Measurements from ENCODE around the gene NNMT. TPM values are rescaled to one million over a fixed set of nuclear protein-coding genes. Genes with fewer than 3 reads are reported as not detected.
A peak's percentile ranks its signal among the peaks of the same experiment; 100 is the strongest.

The NNMT gene
- total and polyA plus RNA-seq, 2 experiments from 2014 or later = 150 to 385 TPM

- Histone ChIP-seq H3K27me3 (no peaks in the 10 kb centered on the region), H3K4me3 (no peak overlapping the region), H3K9me3 (ENCODE audit: low read depth) (no peaks in the 10 kb centered on the region), H3K9me2 (replicated peaks; ENCODE audit: insufficient read depth) (no peaks in the 10 kb centered on the region), H3K27ac (peak overlapping the region; percentile 38), H3K79me2 (no peaks in the 10 kb centered on the region), H3K4me2 (no peak overlapping the region), H3K4me1 (ENCODE audit: insufficient read depth) (peaks cover 6% of the 10 kb centered on the region), H2AFZ (no peak overlapping the region), H3K36me3 (replicated peaks; ENCODE audit: insufficient read depth, low read depth) (no peaks in the 10 kb centered on the region), H4K20me1 (ENCODE audit: insufficient read depth, poor library complexity, severe bottlenecking) (no peaks in the 10 kb centered on the region)
- DNase-seq (ENCODE audit: low spot score) = no peak
- WGBS (ENCODE audit: low lambda C conversion rate, missing lambda C conversion rate) = 95% methylated on average over 1 of the region's 1 CpG
- TF ChIP-seq EZH2phosphoT487 (IDR thresholded peaks at IDR 0.05; ENCODE audit: low read depth, severe bottlenecking, unreplicated experiment) (no peak), CTCF (IDR thresholded peaks at IDR 0.05; ENCODE audit: poor library complexity) (no peak), EZH2 (IDR thresholded peaks at IDR 0.05; ENCODE audit: borderline replicate concordance) (no peak)
These were observed 14.7 kb upstream of the NNMT start for GRCh38 chr11:114281388-114281956.

- WGBS (ENCODE audit: low lambda C conversion rate, missing lambda C conversion rate) = 57% methylated on average over 3 of the region's 3 CpGs
- no peaks in the 10 kb centered on the region for H3K36me3 ChIP-seq (replicated peaks; ENCODE audit: insufficient read depth, low read depth)
- no peak for TF ChIP-seq CTCF (IDR thresholded peaks at IDR 0.05; ENCODE audit: poor library complexity)
- no peak for TF ChIP-seq EZH2 (IDR thresholded peaks at IDR 0.05; ENCODE audit: borderline replicate concordance)
- no peak for TF ChIP-seq EZH2phosphoT487 (IDR thresholded peaks at IDR 0.05; ENCODE audit: low read depth, severe bottlenecking, unreplicated experiment)
These were observed 13.7 kb upstream of the NNMT start for GRCh38 chr11:114282488-114282887.

GRCh38 chr11:114283422-114283821 is 12.8 kb upstream of the NNMT start:
- WGBS (ENCODE audit: low lambda C conversion rate, missing lambda C conversion rate) = 95% methylated on average over 3 of the region's 3 CpGs
- Histone ChIP-seq H3K27me3 (no peaks in the 10 kb centered on the region), H3K27ac (no peak overlapping the region)

More at GRCh38 chr11:114282488-114282887, 13.7 kb upstream of the NNMT start:
- Histone ChIP-seq H4K20me1 (ENCODE audit: insufficient read depth, poor library complexity, severe bottlenecking) (no peaks in the 10 kb centered on the region), H3K27me3 (no peaks in the 10 kb centered on the region), H2AFZ (no peak overlapping the region), H3K9me3 (ENCODE audit: low read depth) (no peaks in the 10 kb centered on the region), H3K4me3 (no peak overlapping the region), H3K4me1 (ENCODE audit: insufficient read depth) (peaks cover 6% of the 10 kb centered on the region), H3K9me2 (replicated peaks; ENCODE audit: insufficient read depth) (no peaks in the 10 kb centered on the region), H3K79me2 (no peaks in the 10 kb centered on the region), H3K4me2 (no peak overlapping the region), H3K27ac (no peak overlapping the region)
- DNase-seq (ENCODE audit: low spot score) = no peak

More at GRCh38 chr11:114283422-114283821, 12.8 kb upstream of the NNMT start:
- Histone ChIP-seq H3K4me1 (ENCODE audit: insufficient read depth) (peaks cover 6% of the 10 kb centered on the region), H3K9me3 (ENCODE audit: low read depth) (no peaks in the 10 kb centered on the region), H3K36me3 (replicated peaks; ENCODE audit: insufficient read depth, low read depth) (no peaks in the 10 kb centered on the region), H4K20me1 (ENCODE audit: insufficient read depth, poor library complexity, severe bottlenecking) (no peaks in the 10 kb centered on the region), H3K4me2 (no peak overlapping the region), H3K79me2 (no peaks in the 10 kb centered on the region), H3K4me3 (no peak overlapping the region), H3K9me2 (replicated peaks; ENCODE audit: insufficient read depth) (no peaks in the 10 kb centered on the region), H2AFZ (no peak overlapping the region)
- DNase-seq (ENCODE audit: low spot score) = no peak
- TF ChIP-seq CTCF (IDR thresholded peaks at IDR 0.05; ENCODE audit: poor library complexity) = no peak
- TF ChIP-seq EZH2phosphoT487 (IDR thresholded peaks at IDR 0.05; ENCODE audit: low read depth, severe bottlenecking, unreplicated experiment) = no peak
- TF ChIP-seq EZH2 (IDR thresholded peaks at IDR 0.05; ENCODE audit: borderline replicate concordance) = no peak

Data from hepatocyte (in vitro differentiated cells).